GM12891 (cell line): ENCODE results near the gene GCG.

Source experiments
- DNase-seq: peaks from one replicate; pipeline ENCODE4 v3.0.0; 2011; ENCODE audit warnings: low spot score; ENCODE audit not compliant: insufficient read length
- FAIRE-seq: peaks from 2 replicates; lab custom pipeline; 2011; peaks lifted over from hg19 to GRCh38; lab: Jason Lieb, UNC
- PAX5 ChIP-seq: IDR thresholded peaks from 2 replicates; pipeline ENCODE4 v1.6.1; 2011; ENCODE audit warnings: low read length, moderate library complexity, mild to moderate bottlenecking; ENCODE audit not compliant: insufficient read depth, severe bottlenecking
- POLR2A ChIP-seq: IDR thresholded peaks from 2 replicates; pipeline ENCODE4 v1.6.1; 2011; ENCODE audit warnings: low read depth, low read length, control low read depth
- POLR2AphosphoS5 ChIP-seq: IDR thresholded peaks from 2 replicates; pipeline ENCODE4 v1.6.1; 2011; ENCODE audit warnings: low read depth, low read length, control low read depth
- POU2F2 ChIP-seq: IDR thresholded peaks from 2 replicates; pipeline ENCODE4 v1.6.1; 2011; ENCODE audit warnings: low read depth, mild to moderate bottlenecking, control low read depth, low read length, moderate library complexity
- SPI1 ChIP-seq: IDR thresholded peaks from 2 replicates; pipeline ENCODE4 v1.6.1; 2011; ENCODE audit warnings: low read depth, low read length, control low read depth
- TAF1 ChIP-seq: IDR thresholded peaks from 2 replicates; pipeline ENCODE4 v1.6.1; 2011; ENCODE audit warnings: low read depth, low read length, control low read depth

GCG gene

DNA sequence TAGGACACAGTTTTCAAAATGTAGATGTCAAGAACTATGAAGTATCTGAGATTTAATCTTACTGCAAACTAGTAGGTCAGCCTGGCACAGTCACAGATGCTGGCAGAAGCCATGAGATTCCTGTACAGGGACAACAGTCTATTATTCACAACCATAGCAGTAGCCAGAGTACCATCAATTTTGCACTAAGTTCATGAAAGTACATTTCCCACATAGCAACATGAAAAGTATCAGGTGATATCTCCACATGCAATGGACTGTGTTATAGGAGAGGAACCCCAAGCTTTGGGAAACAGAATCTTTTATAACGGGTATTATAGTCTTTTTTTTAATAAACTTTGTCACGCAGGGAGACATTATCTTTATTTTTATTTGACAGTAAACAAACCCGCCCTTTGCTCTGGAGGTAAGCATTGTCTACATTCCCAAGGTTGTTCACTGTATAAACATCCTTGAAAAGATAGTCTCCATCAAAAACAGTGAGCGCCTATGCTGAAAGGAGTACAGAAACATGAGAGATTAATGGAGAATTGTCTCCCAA lies 44.6 kb downstream of the GCG start:
- FAIRE-seq (no peak), DNase-seq (no peak)
- TF ChIP-seq SPI1 (no peak), POLR2AphosphoS5 (no peak), POU2F2 (no peak), POLR2A (no peak), TAF1 (no peak), PAX5 (no peak)

DNA sequence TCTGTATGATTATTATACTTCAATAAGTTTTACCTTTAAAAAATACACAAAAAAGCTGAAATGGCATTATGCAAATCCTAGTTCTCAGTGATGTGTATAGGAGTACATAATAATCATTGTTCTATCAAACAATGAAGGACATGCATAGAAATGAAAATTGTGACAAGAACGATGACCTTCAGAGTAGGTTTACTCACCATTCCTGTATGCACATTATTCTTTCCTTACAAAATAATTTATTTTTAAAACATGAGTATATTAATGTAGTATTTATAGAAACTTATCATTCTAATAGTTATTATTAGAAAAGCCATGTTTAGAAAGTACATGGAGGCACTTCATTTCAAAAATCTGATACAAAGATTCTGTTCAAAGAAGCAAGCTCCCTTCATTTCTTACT lies 45.3 kb downstream of the GCG start:
- no peak for TF ChIP-seq POLR2A
- no peak for TF ChIP-seq SPI1
- no peak for TF ChIP-seq TAF1
- no peak for TF ChIP-seq POU2F2
- no peak for TF ChIP-seq PAX5
- DNase-seq: no peak
- FAIRE-seq: no peak

DNA sequence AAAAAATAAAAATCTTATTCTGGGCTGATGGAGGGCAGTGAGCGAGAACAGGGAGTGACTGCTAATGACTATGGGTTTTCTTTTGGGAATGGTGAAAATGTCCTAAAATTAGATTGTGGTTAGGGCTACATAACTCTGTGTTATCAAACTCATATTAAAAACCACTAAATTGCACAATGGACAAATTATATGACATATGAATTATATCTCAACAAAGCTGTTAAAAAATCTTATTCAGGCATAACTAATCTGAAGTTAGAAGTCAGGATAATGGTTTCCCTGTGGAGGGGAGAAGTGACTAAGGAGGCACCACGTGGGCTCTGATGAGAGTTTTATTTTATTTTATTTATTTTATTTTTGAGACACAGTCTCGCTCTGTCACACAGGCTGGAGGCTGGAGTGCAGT lies 45.9 kb downstream of the GCG start:
- TF ChIP-seq POLR2A (no peak), SPI1 (no peak), POU2F2 (no peak), POLR2AphosphoS5 (no peak), TAF1 (no peak)

DNA sequence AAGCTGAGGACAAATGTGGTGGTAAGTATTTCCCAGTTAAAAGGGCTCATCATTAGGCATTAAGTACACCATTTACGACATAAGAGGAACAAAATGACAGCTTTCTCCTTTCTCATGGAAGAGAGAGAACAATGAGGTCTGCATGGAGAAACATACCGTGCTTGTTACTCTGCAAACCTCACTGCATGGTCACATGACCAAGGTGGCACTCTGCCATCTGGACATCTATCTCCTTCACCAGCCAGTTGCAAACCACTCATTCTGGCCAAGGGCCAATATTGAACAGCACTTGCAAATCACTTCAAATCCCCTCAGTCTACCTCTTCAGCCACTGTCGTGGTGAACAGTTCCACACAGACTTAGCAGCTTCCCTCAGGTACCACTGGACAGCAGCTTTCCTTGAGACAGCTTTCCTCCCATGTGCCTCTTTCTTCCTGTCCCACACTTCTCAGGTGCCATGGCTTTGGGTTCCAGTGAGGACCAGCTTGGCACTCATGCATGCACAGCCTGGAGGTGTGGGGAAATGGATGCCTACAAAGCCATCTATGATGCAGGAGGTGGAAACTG lies 48.5 kb downstream of the GCG start:
- FAIRE-seq (no peak), DNase-seq (no peak)
- TF ChIP-seq PAX5: no peak
- no peak for TF ChIP-seq POLR2A
- no peak for TF ChIP-seq POU2F2
- no peak for TF ChIP-seq POLR2AphosphoS5
- no peak for TF ChIP-seq SPI1
- no peak for TF ChIP-seq TAF1

More for the DNA sequence above, 45.9 kb downstream of the GCG start:
- no peak for DNase-seq
- FAIRE-seq: no peak

DNA sequence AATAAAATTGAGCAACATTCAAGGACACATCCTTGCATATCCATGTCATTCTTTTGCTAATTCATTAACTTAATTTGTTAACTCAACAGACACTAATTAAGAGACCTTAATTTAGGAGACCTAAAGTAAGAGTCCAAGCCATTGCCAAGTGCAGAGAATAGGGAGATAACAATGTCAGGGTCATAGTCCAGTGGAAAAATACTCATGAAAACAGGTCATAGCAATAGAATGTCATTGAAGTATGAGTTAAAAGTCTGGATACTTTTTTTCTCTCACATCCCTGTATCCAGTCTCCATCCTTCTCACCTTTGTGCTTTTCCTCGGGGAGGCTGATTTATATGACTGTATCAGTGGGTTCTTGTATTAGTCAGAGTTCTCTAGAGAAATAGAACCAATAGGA lies 51.5 kb downstream of the GCG start:
- no peak for TF ChIP-seq POLR2A
- TF ChIP-seq PAX5: no peak
- no peak for TF ChIP-seq POU2F2
- TF ChIP-seq SPI1: no peak
- no peak for TF ChIP-seq POLR2AphosphoS5
- TF ChIP-seq TAF1: no peak
- FAIRE-seq (no peak), DNase-seq (no peak)

DNA sequence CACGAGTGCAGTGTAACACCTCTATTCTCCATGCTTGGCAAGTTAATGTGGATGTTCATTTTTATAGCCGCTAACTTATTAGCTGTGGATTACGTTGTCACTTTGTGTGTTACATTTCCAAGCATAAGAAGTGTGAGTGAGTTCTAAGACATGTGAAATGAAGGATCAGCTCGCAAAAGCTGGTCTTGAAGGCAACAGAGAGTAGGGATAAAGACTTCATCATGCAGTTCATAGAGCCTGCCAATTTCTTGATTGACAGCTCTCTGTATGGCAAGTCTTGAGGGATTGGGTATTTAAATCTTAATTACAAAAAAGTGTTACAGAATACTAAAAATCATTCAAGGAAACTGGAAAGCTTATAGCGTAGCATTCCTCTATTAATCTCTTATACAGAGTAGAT lies 52.2 kb downstream of the GCG start:
- DNase-seq (no peak), FAIRE-seq (no peak)
- TF ChIP-seq POLR2AphosphoS5 (no peak), SPI1 (no peak), PAX5 (no peak), POU2F2 (no peak), POLR2A (no peak), TAF1 (no peak)
